OCI-LY1 (cell line): ENCODE data around the gene PACSIN1.

ENCODE experiments used
- H2AFZ ChIP-seq: fragments of 200-600 bp; sonication (generic), shearing (Covaris generic); 2 replicates; pipeline ENCODE4 v1.6.0; 2014; ENCODE audit warnings: antibody characterized with exemption, mild to moderate bottlenecking, low read length
- H3F3A ChIP-seq: fragments of 200-600 bp; sonication (generic), shearing (Covaris generic); 2 replicates; pipeline ENCODE4 v1.6.0; 2014; ENCODE audit warnings: mild to moderate bottlenecking, antibody characterized with exemption, low read length, moderate library complexity; ENCODE audit not compliant: insufficient read depth
- H3K27ac ChIP-seq: fragments of 200-600 bp; sonication (generic); 2 replicates; pipeline ENCODE4 v1.5.1; 2014; ENCODE audit warnings: low read length, mixed run types, mild to moderate bottlenecking, low read depth; ENCODE audit not compliant: poor library complexity, severe bottlenecking
- H3K27me3 ChIP-seq: fragments of 200-600 bp; sonication (generic); 2 replicates; pipeline ENCODE4 v1.6.0; 2014; ENCODE audit warnings: antibody characterized with exemption, mild to moderate bottlenecking, low read length, moderate library complexity; ENCODE audit not compliant: insufficient read depth
- H3K36me3 ChIP-seq: fragments of 200-600 bp; sonication (generic); 2 replicates; pipeline ENCODE4 v1.6.1; 2014; ENCODE audit warnings: mild to moderate bottlenecking, antibody characterized with exemption, low read length, moderate library complexity, mixed read lengths; ENCODE audit not compliant: insufficient read depth
- H3K4me1 ChIP-seq: fragments of 200-600 bp; sonication (generic); 2 replicates; pipeline ENCODE4 v1.5.1; 2014; ENCODE audit warnings: mild to moderate bottlenecking, low read length, moderate library complexity; ENCODE audit not compliant: insufficient read depth, severe bottlenecking
- H3K4me2 ChIP-seq: fragments of 200-600 bp; sonication (generic), shearing (Covaris generic); 2 replicates; pipeline ENCODE4 v1.6.1; 2014; ENCODE audit warnings: low read length
- H3K4me3 ChIP-seq: fragments of 200-600 bp; sonication (generic); 2 replicates; pipeline ENCODE4 v1.5.1; 2014; ENCODE audit warnings: low read length, low read depth, mild to moderate bottlenecking, mixed read lengths; ENCODE audit not compliant: poor library complexity, severe bottlenecking
- H3K79me2 ChIP-seq: fragments of 200-600 bp; shearing (Covaris generic); 2 replicates; pipeline ENCODE4 v1.6.1; 2016; ENCODE audit warnings: mixed run types, low read length, mixed read lengths; ENCODE audit not compliant: insufficient read depth
- H3K9ac ChIP-seq: fragments of 200-600 bp; sonication (generic), shearing (Covaris generic); 2 replicates; pipeline ENCODE4 v1.6.1; 2014; ENCODE audit warnings: mild to moderate bottlenecking, low read length, mixed read lengths
- H3K9me2 ChIP-seq: fragments of 200-600 bp; sonication (generic), shearing (Covaris generic); 2 replicates; pipeline ENCODE4 v1.6.1; 2014; ENCODE audit warnings: low read depth, mild to moderate bottlenecking, low read length, mixed read lengths
- H3K9me3 ChIP-seq: fragments of 200-600 bp; shearing (Covaris generic); 2 replicates; pipeline ENCODE4 v1.6.1; 2014; ENCODE audit warnings: low read length, mixed read lengths
- H4K20me1 ChIP-seq: fragments of 200-600 bp; sonication (generic), shearing (Covaris generic); 2 replicates; pipeline ENCODE4 v1.6.0; 2016; ENCODE audit warnings: mild to moderate bottlenecking, low read length; ENCODE audit not compliant: insufficient read depth
- EZH2 ChIP-seq: fragments of 200-600 bp; sonication (generic), shearing (Covaris generic); IDR thresholded peaks from 2 replicates; pipeline ENCODE4 v1.8.0; 2017; ENCODE audit warnings: borderline replicate concordance, mixed run types, mild to moderate bottlenecking, antibody characterized with exemption, low read length, moderate library complexity, mixed read lengths
- TF ChIP-seq, protein P1 (sequence below): fragments of 200-600 bp; sonication (generic), shearing (Covaris generic); IDR thresholded peaks from 2 replicates; pipeline ENCODE4 v1.5.1; 2017; ENCODE audit warnings: mild to moderate bottlenecking, antibody characterized with exemption, low read length, moderate library complexity, mixed read lengths

The PACSIN1 gene

DNA sequence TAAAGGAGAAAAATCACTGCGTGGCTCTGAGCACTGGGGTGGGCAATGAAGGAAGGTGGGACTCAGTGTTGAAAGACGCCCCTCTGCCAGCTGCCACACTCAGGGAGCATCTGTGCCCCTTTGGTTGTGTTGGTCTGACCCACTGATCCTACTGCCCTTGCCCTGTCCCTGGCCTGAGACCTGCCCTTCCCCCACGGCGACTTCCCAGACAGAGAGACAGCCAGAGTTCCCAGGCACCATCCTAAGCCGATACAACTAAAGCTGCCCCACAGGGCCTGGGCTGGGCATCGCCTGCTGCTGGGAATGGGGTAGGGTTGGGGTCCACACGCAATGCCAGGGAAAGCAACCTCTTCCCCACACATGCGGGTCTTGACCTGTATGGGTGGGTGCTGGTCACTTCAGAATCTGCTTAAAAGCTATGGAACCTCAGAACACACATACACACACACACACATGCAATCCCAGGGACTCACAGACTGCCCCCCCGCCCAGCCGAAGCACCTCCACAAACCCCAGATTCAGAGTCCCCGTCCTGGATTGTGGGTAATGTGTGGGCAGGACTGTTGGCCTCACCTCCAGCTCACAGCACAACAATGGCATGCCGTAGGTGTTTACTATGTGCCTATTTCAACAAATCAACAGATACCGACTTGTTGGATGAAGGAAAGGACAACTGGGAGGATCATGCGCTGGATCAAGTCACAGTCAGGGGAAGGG, 101.1 kb downstream of the PACSIN1 start:
- Histone ChIP-seq H3K4me2 (no peak overlapping the region), H3K4me1 (no peaks in the 10 kb centered on the region), H3K4me3 (no peak overlapping the region), H2AFZ (no peak overlapping the region), H3K27me3 (no peaks in the 10 kb centered on the region), H3F3A (no peaks in the 10 kb centered on the region), H4K20me1 (no peaks in the 10 kb centered on the region), H3K9me3 (no peaks in the 10 kb centered on the region), H3K79me2 (no peaks in the 10 kb centered on the region), H3K36me3 (no peaks in the 10 kb centered on the region), H3K27ac (no peak overlapping the region), H3K9me2 (no peaks in the 10 kb centered on the region), H3K9ac (no peak overlapping the region)
- TF ChIP-seq, protein P1, sequence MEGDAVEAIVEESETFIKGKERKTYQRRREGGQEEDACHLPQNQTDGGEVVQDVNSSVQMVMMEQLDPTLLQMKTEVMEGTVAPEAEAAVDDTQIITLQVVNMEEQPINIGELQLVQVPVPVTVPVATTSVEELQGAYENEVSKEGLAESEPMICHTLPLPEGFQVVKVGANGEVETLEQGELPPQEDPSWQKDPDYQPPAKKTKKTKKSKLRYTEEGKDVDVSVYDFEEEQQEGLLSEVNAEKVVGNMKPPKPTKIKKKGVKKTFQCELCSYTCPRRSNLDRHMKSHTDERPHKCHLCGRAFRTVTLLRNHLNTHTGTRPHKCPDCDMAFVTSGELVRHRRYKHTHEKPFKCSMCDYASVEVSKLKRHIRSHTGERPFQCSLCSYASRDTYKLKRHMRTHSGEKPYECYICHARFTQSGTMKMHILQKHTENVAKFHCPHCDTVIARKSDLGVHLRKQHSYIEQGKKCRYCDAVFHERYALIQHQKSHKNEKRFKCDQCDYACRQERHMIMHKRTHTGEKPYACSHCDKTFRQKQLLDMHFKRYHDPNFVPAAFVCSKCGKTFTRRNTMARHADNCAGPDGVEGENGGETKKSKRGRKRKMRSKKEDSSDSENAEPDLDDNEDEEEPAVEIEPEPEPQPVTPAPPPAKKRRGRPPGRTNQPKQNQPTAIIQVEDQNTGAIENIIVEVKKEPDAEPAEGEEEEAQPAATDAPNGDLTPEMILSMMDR = no peak
- no peak for TF ChIP-seq EZH2

DNA sequence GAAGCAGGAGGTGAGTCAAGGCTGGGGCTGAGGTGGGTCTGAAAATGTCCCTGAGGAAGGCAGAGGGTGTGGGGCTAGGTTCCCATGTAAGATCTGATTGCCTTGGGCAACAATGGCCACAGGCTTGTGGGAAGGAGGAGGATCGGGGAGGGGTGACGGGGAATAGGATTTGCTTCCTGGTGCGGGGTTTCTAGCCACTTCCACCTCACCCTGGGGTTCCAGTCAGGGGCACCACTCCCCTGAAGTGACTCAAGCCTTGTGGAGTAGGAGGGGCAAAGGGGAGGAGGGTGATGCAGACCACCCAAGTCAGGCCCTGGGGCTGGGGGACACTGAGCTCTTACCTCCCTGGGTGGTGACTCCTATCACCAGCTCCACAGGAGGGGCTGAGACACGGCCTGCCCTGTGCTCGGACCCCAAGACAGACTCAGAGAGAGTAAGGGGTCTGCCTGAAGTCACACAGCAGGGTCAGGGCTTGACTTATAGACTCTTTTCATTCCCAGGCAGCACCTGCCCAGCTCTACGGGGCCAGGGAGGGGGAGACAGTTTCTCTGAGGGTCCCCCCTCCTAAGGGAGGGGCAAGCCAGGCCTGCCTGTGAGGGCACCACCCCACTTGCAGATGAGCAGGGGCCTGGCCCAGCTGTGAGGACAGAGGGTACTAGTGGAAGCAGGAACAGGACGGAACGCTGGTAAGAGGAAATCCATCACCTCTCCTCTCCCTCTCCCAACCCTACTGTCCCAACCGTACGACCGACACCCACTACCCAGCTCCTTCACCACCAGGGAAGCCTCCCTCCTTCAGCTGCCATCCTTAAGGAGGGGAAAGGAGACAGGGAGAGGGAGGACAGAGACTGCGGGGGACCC, 102.7 kb downstream of the PACSIN1 start:
- H3K79me2 ChIP-seq = no peaks in the 10 kb centered on the region
- no peaks in the 10 kb centered on the region for H3K9me3 ChIP-seq
- H3F3A ChIP-seq = no peaks in the 10 kb centered on the region
- no peak overlapping the region for H3K27ac ChIP-seq
- H3K4me3 ChIP-seq = no peak overlapping the region
- H3K4me2 ChIP-seq = no peak overlapping the region
- no peaks in the 10 kb centered on the region for H3K36me3 ChIP-seq
- TF ChIP-seq EZH2 = no peak
- TF ChIP-seq, protein P1 = no peak
- no peaks in the 10 kb centered on the region; the same call in 1 of the 2 replicates for H3K27me3 ChIP-seq
- H2AFZ ChIP-seq = no peak overlapping the region
- no peak overlapping the region for H3K9ac ChIP-seq
- no peaks in the 10 kb centered on the region for H3K9me2 ChIP-seq
- no peaks in the 10 kb centered on the region for H3K4me1 ChIP-seq
- H4K20me1 ChIP-seq = no peaks in the 10 kb centered on the region

DNA sequence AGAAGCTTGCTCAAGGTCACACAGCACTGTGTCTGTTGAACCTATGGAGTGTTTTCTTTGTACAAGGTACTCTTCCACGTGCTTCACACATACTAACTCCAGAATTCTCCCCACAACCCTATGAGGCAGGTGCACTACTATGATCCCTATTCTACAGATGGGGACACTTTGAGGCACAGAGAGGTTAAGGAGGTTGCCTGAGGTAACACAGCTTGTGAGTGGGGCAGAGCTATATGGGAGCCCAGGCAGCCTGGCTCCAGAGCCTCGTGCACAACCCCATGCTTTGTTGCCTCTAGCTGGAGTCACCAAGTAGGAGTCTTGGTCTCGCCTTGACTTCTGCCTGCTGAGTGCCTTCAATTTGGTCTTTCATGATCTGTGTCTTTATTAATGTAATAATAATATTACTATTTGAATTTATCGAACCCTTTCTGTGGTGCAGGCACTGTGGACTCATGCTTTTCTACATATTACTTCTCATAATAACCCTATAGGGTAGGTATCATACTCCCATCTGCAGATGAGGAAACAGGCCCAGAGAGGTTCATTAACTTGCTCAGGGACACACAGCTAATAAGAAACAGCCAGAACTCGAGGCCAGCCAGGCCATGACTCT, 103.6 kb downstream of the PACSIN1 start:
- Histone ChIP-seq H3K27ac (no peak overlapping the region), H3K9ac (no peak overlapping the region), H3F3A (no peaks in the 10 kb centered on the region), H3K36me3 (no peaks in the 10 kb centered on the region), H3K4me3 (no peak overlapping the region), H3K9me3 (no peaks in the 10 kb centered on the region), H2AFZ (no peak overlapping the region), H4K20me1 (no peaks in the 10 kb centered on the region), H3K79me2 (no peaks in the 10 kb centered on the region), H3K4me1 (no peaks in the 10 kb centered on the region), H3K9me2 (no peaks in the 10 kb centered on the region), H3K4me2 (no peak overlapping the region), H3K27me3 (peaks cover 7% of the 10 kb centered on the region; the same call in 1 of the 2 replicates)
- TF ChIP-seq, protein P1 = no peak
- TF ChIP-seq EZH2 = no peak
